HG02759 (cell line): Measurements from ENCODE around the gene CD96.
A peak's percentile ranks its signal among the peaks of the same experiment; 100 is the strongest.

ENCODE experiments used
- ATAC-seq: cut with Tn5 transposase; IDR thresholded peaks from one replicate; pipeline ENCODE4 v1.9.1; 2021; ENCODE audit warnings: mild to moderate bottlenecking, moderate library complexity; ENCODE audit not compliant: unreplicated experiment

Gene CD96

DNA sequence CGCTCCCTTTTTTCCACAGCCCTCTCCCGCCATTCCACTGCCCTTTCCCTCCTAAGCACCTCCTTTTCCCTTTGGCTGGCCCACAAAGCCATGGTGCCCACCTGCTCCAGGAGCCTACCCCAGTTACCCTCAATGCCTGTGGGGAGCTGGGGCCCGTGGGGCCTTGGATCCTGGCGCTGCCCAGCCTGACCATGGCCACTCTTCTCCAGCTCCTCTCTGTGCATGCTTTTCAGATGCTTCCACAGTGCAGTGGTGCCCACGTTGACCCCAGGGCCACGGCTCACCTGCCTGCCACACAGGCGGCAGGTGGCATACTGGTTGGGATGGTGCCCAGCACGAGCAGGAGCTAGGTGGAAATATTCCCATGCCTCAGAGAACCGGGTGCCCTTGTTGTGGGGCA, 51.7 kb downstream of the CD96 start:
- peak; percentile 1 for ATAC-seq

DNA sequence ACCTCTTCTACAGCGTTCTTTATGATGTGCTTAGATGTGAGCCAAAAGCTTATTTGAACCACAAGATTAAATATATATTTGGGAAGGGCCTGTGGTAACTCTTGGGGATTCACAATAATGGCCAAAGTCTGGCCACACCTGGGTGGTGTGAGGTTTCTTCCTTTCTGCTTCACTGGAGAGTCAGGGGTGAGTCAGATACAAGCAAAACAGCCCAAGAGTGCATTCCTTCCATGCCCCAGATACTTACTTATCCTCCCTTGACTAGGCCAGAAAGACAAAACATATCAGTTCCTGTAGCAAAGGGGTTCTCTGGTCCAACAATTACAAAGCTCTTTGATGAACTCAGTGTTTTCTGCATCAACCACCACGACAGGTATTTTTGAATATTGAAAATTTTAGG, 52.2 kb downstream of the CD96 start:
- ATAC-seq = peak; percentile 75

- ATAC-seq = no peak
These were observed 52.8 kb downstream of the CD96 start for GRCh38 chr3:111594781-111595180.

DNA sequence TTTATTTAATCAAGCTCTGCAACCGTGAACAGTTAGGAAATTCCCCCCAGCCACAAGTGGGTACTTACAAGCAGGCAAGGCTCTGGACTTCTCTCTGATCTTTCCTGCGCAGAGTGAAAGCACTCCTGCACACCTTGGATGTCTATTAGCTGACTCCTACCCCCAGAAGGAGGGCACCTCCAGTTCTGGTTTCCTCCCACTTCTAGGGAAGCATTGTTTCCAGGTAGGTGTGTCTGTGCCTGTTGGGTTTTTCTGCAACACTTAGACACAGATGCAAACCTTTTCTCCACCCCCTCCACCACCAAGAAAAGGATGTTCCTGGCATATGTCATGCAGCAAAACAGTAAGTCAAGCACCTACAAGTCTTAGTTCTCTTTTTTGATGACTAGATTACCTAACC, 53.2 kb downstream of the CD96 start, which contains the start of gene ZBED2:
Gene ZBED2, minus strand, starts transcription at position 115 of the 400 bp plus-strand sequence. CDS start 1,145 bp downstream, outside the sequence.
- ATAC-seq = peak; percentile 46

DNA sequence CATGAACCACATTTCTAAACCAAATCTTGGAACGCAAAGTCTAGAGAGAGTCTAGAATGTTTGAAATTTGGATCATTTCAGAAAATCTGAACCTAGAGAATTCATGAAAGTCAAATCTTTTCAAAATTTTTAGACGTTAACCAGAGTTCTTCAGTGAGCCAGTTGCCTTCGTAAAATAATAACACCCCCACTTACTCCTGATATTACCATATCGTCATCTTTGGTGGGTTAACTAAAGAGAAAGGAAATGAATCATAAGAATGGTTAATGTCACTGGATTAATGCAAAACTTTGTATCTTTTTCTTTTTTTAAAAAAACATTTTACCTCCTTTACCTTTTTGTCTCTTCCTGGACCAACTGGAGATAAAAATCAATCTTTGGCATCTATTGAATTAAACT, 54.3 kb downstream of the CD96 start:
- no peak for ATAC-seq

GRCh38 chr3:111598139-111598538, 56.1 kb downstream of the CD96 start:
- no peak for ATAC-seq

- no peak for ATAC-seq
These were observed 56.6 kb downstream of the CD96 start for GRCh38 chr3:111598552-111598951.

GRCh38 chr3:111601810-111602209, 59.8 kb downstream of the CD96 start:
- ATAC-seq = no peak

DNA sequence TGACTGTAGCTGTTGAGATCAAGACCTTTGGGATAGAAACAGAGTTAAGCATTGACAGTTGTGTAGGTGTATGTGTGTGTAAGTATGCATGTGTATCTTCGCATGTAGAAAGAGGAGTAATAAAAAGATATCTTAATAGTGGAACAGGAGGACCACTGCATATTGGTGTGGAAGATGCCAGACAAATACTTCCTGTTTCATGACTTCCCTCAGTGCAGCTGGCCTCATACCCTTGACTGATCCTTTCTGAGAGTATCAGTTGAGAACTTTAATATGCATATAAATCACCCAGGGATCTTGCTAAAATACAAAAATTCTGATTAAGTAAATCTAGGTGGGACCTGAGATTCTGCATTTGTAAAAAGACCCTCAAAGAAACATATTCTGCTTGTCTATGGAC, 61.7 kb downstream of the CD96 start:
- ATAC-seq = peak; percentile 67

GRCh38 chr3:111604119-111604518, 62.1 kb downstream of the CD96 start:
- ATAC-seq = peak; percentile 39

- ATAC-seq = no peak
These were observed 63.0 kb downstream of the CD96 start for GRCh38 chr3:111605018-111605417.

- ATAC-seq = no peak
These were observed 63.5 kb downstream of the CD96 start for GRCh38 chr3:111605493-111605892.

DNA sequence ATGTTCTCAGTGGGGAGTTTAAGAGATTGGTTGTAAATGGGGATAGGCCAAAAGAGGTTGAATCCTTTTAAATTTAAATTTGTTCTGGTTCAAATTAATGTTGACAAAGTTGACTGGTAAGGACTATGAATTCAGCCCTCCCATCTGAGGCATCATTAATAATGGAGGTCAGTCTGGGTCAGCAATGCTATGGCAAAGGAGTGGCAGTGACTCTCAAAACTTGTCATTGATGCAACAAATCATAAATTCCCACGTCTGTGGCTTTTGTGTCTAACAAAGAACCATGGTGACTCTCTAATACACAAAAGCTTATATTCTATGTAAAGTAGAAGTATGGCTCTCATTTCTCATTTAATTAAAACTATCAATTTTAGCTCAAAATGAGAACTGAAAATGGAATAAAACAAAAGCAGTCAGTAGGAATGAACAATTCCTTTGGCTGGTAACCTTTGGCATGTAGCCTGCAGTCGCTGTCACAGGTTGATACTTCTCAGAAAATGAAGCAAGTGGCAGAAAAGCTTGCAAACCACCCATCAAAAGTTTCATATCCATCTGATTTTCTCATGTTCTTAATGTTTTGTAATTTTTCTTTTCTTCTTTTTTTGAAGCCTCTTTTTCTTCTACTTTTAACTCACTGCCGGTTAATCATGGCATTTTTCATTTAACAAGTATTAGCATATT, 65.4 kb downstream of the CD96 start:
- no peak for ATAC-seq

- ATAC-seq = no peak
These were observed 66.4 kb downstream of the CD96 start for GRCh38 chr3:111608383-111608782.

DNA sequence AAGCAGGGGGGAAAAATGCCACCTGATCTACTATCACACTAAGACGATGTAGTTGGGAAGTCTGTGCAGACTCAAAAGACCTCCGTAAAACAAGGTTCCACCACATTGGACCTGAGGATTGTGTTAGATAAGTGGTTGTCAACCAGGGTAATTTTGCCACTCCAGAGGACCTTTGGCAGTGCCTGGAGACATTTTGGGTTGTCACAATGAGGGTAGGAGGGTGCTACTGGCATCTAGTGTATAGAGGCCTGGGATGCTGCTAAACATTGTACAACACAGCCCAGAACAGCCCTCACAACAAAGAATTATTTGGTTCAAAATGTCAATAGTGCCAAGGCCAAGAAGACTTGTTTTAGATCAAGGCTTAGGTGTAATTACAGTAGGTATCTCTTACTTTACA, 67.7 kb downstream of the CD96 start:
- no peak for ATAC-seq

DNA sequence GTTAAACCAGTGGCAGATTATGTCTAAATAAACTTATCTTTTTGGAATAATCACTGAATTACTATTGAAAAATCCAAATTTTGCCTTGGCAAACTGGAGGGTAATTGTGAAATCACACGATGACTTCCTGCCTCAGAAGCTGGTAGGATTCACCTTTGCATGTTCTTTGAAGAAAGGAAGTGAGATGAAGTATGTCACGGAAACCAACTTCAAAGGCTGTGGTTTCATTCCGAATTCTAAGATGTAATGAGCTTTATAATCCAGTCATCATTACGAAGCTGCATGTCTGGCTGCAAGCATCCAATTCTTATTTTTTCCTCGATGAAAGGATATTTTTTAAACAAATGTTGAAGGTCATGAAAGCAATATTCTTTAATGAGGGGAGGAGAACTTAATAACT, 68.2 kb downstream of the CD96 start:
- peak; percentile 84 for ATAC-seq

GRCh38 chr3:111610612-111611054, 68.6 kb downstream of the CD96 start:
- ATAC-seq = peak; percentile 19

GRCh38 chr3:111613294-111613693, 71.3 kb downstream of the CD96 start:
- ATAC-seq = no peak

GRCh38 chr3:111615880-111616279, 73.9 kb downstream of the CD96 start:
- no peak for ATAC-seq

GRCh38 chr3:111616417-111617105, 74.6 kb downstream of the CD96 start:
- ATAC-seq = peak; percentile 86

GRCh38 chr3:111617406-111617805, 75.4 kb downstream of the CD96 start:
- ATAC-seq = no peak

- ATAC-seq = no peak
These were observed 76.1 kb downstream of the CD96 start for GRCh38 chr3:111617912-111618601.
